H1 (cell line): ENCODE measurements around the gene NEURL4. TPM values are rescaled to one million over a fixed set of nuclear protein-coding genes. Genes with fewer than 3 reads are reported as not detected.

ENCODE experiments used
- CTCF ChIA-PET: fragments of 300-600 bp; sonication (Branson Sonifier 250); formaldehyde crosslinking; loops from one replicate; lab custom pipeline; 2021; ENCODE audit not compliant: partially characterized antibody; lab: Charles Lee
- POLR2A ChIA-PET: fragments of 300-600 bp; sonication (Branson Sonifier 250); formaldehyde crosslinking; loops from one replicate; lab custom pipeline; 2021; ENCODE audit warnings: inconsistent platforms; ENCODE audit not compliant: partially characterized antibody; lab: Charles Lee
- DNase-seq, 2 experiments: peaks; one replicate each; pipeline versions ENCODE4 v3.0.0 to v3.0.0-alpha.2; 2010 to 2022; ENCODE audit warnings: low spot score in 2 of 2, low read depth in 1 of 2, mixed read lengths in 1 of 2
- FAIRE-seq: peaks from 2 replicates; lab custom pipeline; 2011; peaks lifted over from hg19 to GRCh38; lab: Jason Lieb, UNC
- H2AFZ ChIP-seq: 2 replicates; pipeline ENCODE4 v1.8.1; 2012; ENCODE audit warnings: low read length, inconsistent platforms
- H2AK5ac ChIP-seq: 2 replicates; pipeline ENCODE4 v1.6.1; 2013; ENCODE audit warnings: low read depth, low read length
- H2BK120ac ChIP-seq: replicated peaks from 2 replicates; pipeline ENCODE3; 2013; ENCODE audit warnings: low read depth, low read length, inconsistent platforms
- H2BK12ac ChIP-seq: 2 replicates; pipeline ENCODE4 v1.6.1; 2013; ENCODE audit warnings: low read depth, low read length
- H2BK15ac ChIP-seq: 2 replicates; pipeline ENCODE4 v1.6.1; 2013; ENCODE audit warnings: low read length
- H2BK20ac ChIP-seq: 2 replicates; pipeline ENCODE4 v1.6.1; 2013; ENCODE audit warnings: low read length
- H2BK5ac ChIP-seq: 2 replicates; pipeline ENCODE4 v1.6.1; 2013; ENCODE audit warnings: low read depth, low read length
- H3K14ac ChIP-seq: 2 replicates; pipeline ENCODE4 v1.6.1; 2013; ENCODE audit warnings: inconsistent platforms; ENCODE audit not compliant: insufficient read length
- H3K18ac ChIP-seq: 2 replicates; pipeline ENCODE4 v1.6.1; 2013; ENCODE audit warnings: low read length; ENCODE audit errors: extremely low read depth
- H3K23ac ChIP-seq: 2 replicates; pipeline ENCODE4 v1.6.1; 2013; ENCODE audit warnings: inconsistent platforms; ENCODE audit not compliant: insufficient read length
- H3K23me2 ChIP-seq: 2 replicates; pipeline ENCODE4 v1.6.1; 2013; ENCODE audit warnings: low read depth, low read length
- H3K27ac ChIP-seq: 2 replicates; pipeline ENCODE4 v1.6.1; 2011; ENCODE audit warnings: low read depth, low read length, inconsistent platforms
- H3K27me3 ChIP-seq, 4 experiments: replicated peaks in 1 of 4; 1 replicate in 1 of 4; 2 replicates in 3 of 4; pipeline versions ENCODE4 v1.6.1 to v1.8.1; 2011 to 2013; ENCODE audit warnings: low read length in 3 of 4, mild to moderate bottlenecking in 3 of 4, inconsistent platforms in 2 of 4, mixed read lengths in 2 of 4, moderate library complexity in 1 of 4; ENCODE audit not compliant: control insufficient read depth in 3 of 4, insufficient read depth in 3 of 4; ENCODE audit errors: extremely low read depth in 1 of 4
- H3K36me3 ChIP-seq, 4 experiments: 2 replicates each; pipeline versions ENCODE4 v1.6.1 to v1.8.1; 2011 to 2013; ENCODE audit warnings: mild to moderate bottlenecking in 4 of 4, low read length in 3 of 4, moderate library complexity in 2 of 4, control low read depth in 1 of 4, inconsistent platforms in 1 of 4; ENCODE audit not compliant: insufficient read depth in 4 of 4, control insufficient read depth in 2 of 4
- H3K4ac ChIP-seq: replicated peaks from 2 replicates; pipeline ENCODE3; 2013; ENCODE audit warnings: low read length, low read depth, mixed read lengths, inconsistent platforms; ENCODE audit not compliant: insufficient read length
- H3K4me1 ChIP-seq, 4 experiments: replicated peaks in 1 of 4; 1 replicate in 1 of 4; 2 replicates in 3 of 4; pipeline versions ENCODE4 v1.6.1 to v1.8.1; 2011 to 2013; ENCODE audit warnings: low read length in 3 of 4, inconsistent platforms in 2 of 4, mixed read lengths in 1 of 4; ENCODE audit not compliant: insufficient read depth in 4 of 4, control insufficient read depth in 3 of 4
- H3K4me2 ChIP-seq, 2 experiments: 2 replicates each; pipeline versions ENCODE4 v1.6.1 to v1.8.1; 2011 to 2013; ENCODE audit warnings: low read depth in 2 of 2, low read length in 2 of 2, control low read depth in 1 of 2, inconsistent platforms in 1 of 2, mild to moderate bottlenecking in 1 of 2; ENCODE audit not compliant: insufficient read depth in 1 of 2
- H3K4me3 ChIP-seq, 4 experiments: fragments of 200-600, 300-600 bp in 1 of 4; sonication (generic), shearing (Covaris generic), sonication (Bioruptor Twin) in 1 of 4; 2 replicates each; pipeline versions ENCODE4 v1.5.1 to v1.8.1; 2011 to 2016; ENCODE audit warnings: low read length in 4 of 4, low read depth in 3 of 4, control low read depth in 2 of 4, inconsistent platforms in 2 of 4, mild to moderate bottlenecking in 2 of 4, mixed read lengths in 1 of 4, moderate library complexity in 1 of 4; ENCODE audit not compliant: insufficient read depth in 2 of 4; ENCODE audit errors: extremely low read depth in 1 of 4
- H3K56ac ChIP-seq: replicated peaks from 2 replicates; pipeline ENCODE3; 2013; ENCODE audit warnings: low read depth, mild to moderate bottlenecking, mixed read lengths, low read length, inconsistent platforms; ENCODE audit not compliant: insufficient read length
- H3K79me1 ChIP-seq: 2 replicates; pipeline ENCODE4 v1.6.1; 2013; ENCODE audit warnings: low read depth, low read length, control low read depth
- H3K79me2 ChIP-seq, 2 experiments: 2 replicates each; pipeline versions ENCODE4 v1.6.1 to v1.8.1; 2012 to 2013; ENCODE audit warnings: low read length in 2 of 2, mild to moderate bottlenecking in 2 of 2, inconsistent platforms in 1 of 2; ENCODE audit not compliant: insufficient read depth in 2 of 2, control insufficient read depth in 1 of 2
- H3K9ac ChIP-seq, 4 experiments: replicated peaks in 1 of 4; 1 replicate in 1 of 4; 2 replicates in 3 of 4; pipeline versions ENCODE4 v1.6.1 to v1.8.1; 2011 to 2013; ENCODE audit warnings: low read depth in 3 of 4, low read length in 3 of 4, control low read depth in 2 of 4, mild to moderate bottlenecking in 2 of 4, moderate library complexity in 2 of 4, inconsistent platforms in 1 of 4; ENCODE audit errors: extremely low read depth in 1 of 4
- H3K9me3 ChIP-seq, 2 experiments: 2 replicates each; pipeline versions ENCODE4 v1.6.1 to v1.8.1; 2012 to 2013; ENCODE audit warnings: mild to moderate bottlenecking in 2 of 2, moderate library complexity in 2 of 2, control low read depth in 1 of 2, inconsistent platforms in 1 of 2, low read depth in 1 of 2, low read length in 1 of 2, mixed read lengths in 1 of 2; ENCODE audit not compliant: insufficient read depth in 2 of 2
- H4K20me1 ChIP-seq, 2 experiments: replicated peaks in 1 of 2; 2 replicates each; pipeline versions ENCODE3 to v1.8.1; 2011 to 2013; ENCODE audit warnings: inconsistent platforms in 2 of 2, low read length in 2 of 2, mild to moderate bottlenecking in 1 of 2; ENCODE audit not compliant: insufficient read depth in 2 of 2, control insufficient read depth in 1 of 2
- H4K5ac ChIP-seq: 2 replicates; pipeline ENCODE4 v1.6.1; 2013; ENCODE audit warnings: low read length, low read depth, mixed read lengths, inconsistent platforms; ENCODE audit not compliant: insufficient read length
- H4K8ac ChIP-seq: 2 replicates; pipeline ENCODE4 v1.8.0; 2013; ENCODE audit warnings: mild to moderate bottlenecking, moderate library complexity, low read length, inconsistent platforms; ENCODE audit not compliant: insufficient read depth; ENCODE audit errors: extremely low read depth
- H4K91ac ChIP-seq: replicated peaks from 2 replicates; pipeline ENCODE3; 2013; ENCODE audit warnings: low read length, mixed read lengths, inconsistent platforms; ENCODE audit not compliant: insufficient read length
- ASH2L ChIP-seq: fragments of 200-600, 300-600 bp; sonication (generic); IDR thresholded peaks from one replicate; pipeline ENCODE4 v1.7.1; 2017; ENCODE audit warnings: low read length
- CBX8 ChIP-seq: fragments of 300-800, 300-1000 bp; sonication (generic); IDR thresholded peaks from 2 replicates; pipeline ENCODE4 v1.7.1; 2016; ENCODE audit warnings: low read depth, low read length, borderline replicate concordance
- CREB1 ChIP-seq: IDR thresholded peaks from 2 replicates; pipeline ENCODE4 v1.6.1; 2012; ENCODE audit warnings: inconsistent platforms
- EGR1 ChIP-seq: IDR thresholded peaks from 2 replicates; pipeline ENCODE4 v1.6.1; 2011; ENCODE audit warnings: low read depth, low read length, borderline replicate concordance
- EP300 ChIP-seq, 2 experiments: IDR thresholded peaks; 1 replicate in 1 of 2; 2 replicates in 1 of 2; pipeline ENCODE4 v1.6.1; 2011 to 2012; ENCODE audit warnings: low read depth in 2 of 2, low read length in 2 of 2, mild to moderate bottlenecking in 2 of 2, borderline replicate concordance in 1 of 2, inconsistent platforms in 1 of 2, moderate library complexity in 1 of 2
- FOSL1 ChIP-seq: IDR thresholded peaks from 2 replicates; pipeline ENCODE4 v1.6.1; 2011; ENCODE audit warnings: mild to moderate bottlenecking, low read depth, low read length, moderate library complexity; ENCODE audit not compliant: insufficient read depth
- KDM4A ChIP-seq: IDR thresholded peaks from one replicate; pipeline ENCODE4 v1.7.1; 2012; ENCODE audit warnings: low read depth, mild to moderate bottlenecking, moderate library complexity, low read length, inconsistent platforms; ENCODE audit not compliant: severe bottlenecking
- MAX ChIP-seq: IDR thresholded peaks from 2 replicates; pipeline ENCODE4 v1.6.1; 2012; ENCODE audit warnings: inconsistent platforms
- NRF1 ChIP-seq: IDR thresholded peaks from 2 replicates; pipeline ENCODE4 v1.6.1; 2011; ENCODE audit warnings: mild to moderate bottlenecking, low read depth, low read length, improper control_type of control experiment
- SP1 ChIP-seq: IDR thresholded peaks from 2 replicates; pipeline ENCODE4 v1.6.1; 2011; ENCODE audit warnings: low read depth, low read length
- TAF1 ChIP-seq: IDR thresholded peaks from 2 replicates; pipeline ENCODE4 v1.6.1; 2011; ENCODE audit warnings: mild to moderate bottlenecking, low read depth, low read length
- TEAD4 ChIP-seq: IDR thresholded peaks from 2 replicates; pipeline ENCODE4 v1.6.1; 2012; ENCODE audit warnings: low read depth, low read length, inconsistent platforms, mixed read lengths
- WGBS, 2 experiments: shearing (Covaris generic) in 1 of 2; methylation state at CpG; one replicate each; pipeline versions ENCODE4 v1.1.6 to v1.1.7; 2013 to 2015; ENCODE audit warnings: low lambda C conversion rate in 2 of 2, mixed read lengths in 2 of 2, inconsistent platforms in 1 of 2, low coverage in 1 of 2, missing lambda C conversion rate in 1 of 2; ENCODE audit not compliant: insufficient replicate concordance in 2 of 2, insufficient coverage in 1 of 2, insufficient read length in 1 of 2; ENCODE audit errors: extremely low coverage in 1 of 2, missing lambda C conversion rate in 1 of 2; 5-methylcytosine and 5-hydroxymethylcytosine counted together
- polyA plus RNA-seq, 7 experiments: library from polyadenylated mRNA; depleted of rRNA in 3 of 7; stranded (reverse) in 5 of 7; unstranded in 2 of 7; fragments of >200 nt in 5 of 7; fragments of 200-250 nt in 2 of 7; gene quantifications; 1 replicate in 5 of 7; 2 replicates in 1 of 7; 4 replicates in 1 of 7; pipeline versions ENCODE4 v1.2.1 to v1.2.3, GENCODE V29; 2011 to 2013; ENCODE audit warnings: missing spikeins in 2 of 7, mixed read lengths in 2 of 7
- total RNA-seq: library from RNA; stranded (reverse); fragmentation: NEBNext Ultra II Directional; extraction: Animal tissue kit (Norgen Biotek cat#: 25700); gene quantifications from 2 replicates; pipeline ENCODE4 v1.2.1, GENCODE V29; 2021

NEURL4 gene
- total and polyA plus RNA-seq, 2 of the 8 experiments (the other 6 are each of a cell fraction or from before 2014, with no cell fraction given), result 29.6 to 46.8 TPM

- Histone ChIP-seq H4K91ac (no peak overlapping the region), H2AK5ac (no peak overlapping the region), H2BK15ac (peak overlapping the region; percentile 29; the same call in 1 of the 2 replicates), H3K27ac (no peak overlapping the region), H2AFZ (peak overlapping the region; percentile 24; the same call in 1 of the 2 replicates), H2BK12ac (no peak overlapping the region), H3K4ac (no peak overlapping the region), H2BK5ac (peak overlapping the region; percentile 18; the same call in 1 of the 2 replicates), H3K23ac (no peak overlapping the region), H4K8ac (no peak overlapping the region), H3K9ac (peak overlapping the region in 2 of 4 experiments; percentile 49 to 59; a peak in 4 of 7 replicates), H3K4me2 (peak overlapping the region; percentile 45 to 99), H4K5ac (no peak overlapping the region), H3K79me1 (no peaks in the 10 kb centered on the region), H3K4me3 (peak overlapping the region; percentile 14 to 77 (median 61); a peak in 7 of 8 replicates), H3K23me2 (peaks cover 11% of the 10 kb centered on the region), H3K14ac (no peak overlapping the region), H3K4me1 (peaks cover 0 to 20% (median 8%) of the 10 kb centered on the region in 4 experiments; a peak in 5 of 7 replicates), H2BK120ac (no peak overlapping the region), H3K36me3 (peaks cover 0 to 6% (median 0%) of the 10 kb centered on the region in 4 experiments; a peak in 2 of 8 replicates), H2BK20ac (no peak overlapping the region), H3K79me2 (no peaks in the 10 kb centered on the region), H3K27me3 (peaks cover 0 to 13% (median 7%) of the 10 kb centered on the region in 4 experiments; a peak in 6 of 7 replicates), H3K9me3 (no peaks in the 10 kb centered on the region), H4K20me1 (peaks cover 0 to 7% of the 10 kb centered on the region in 2 experiments), H3K18ac (peak overlapping the region; percentile 75), H3K56ac (no peak overlapping the region)
- POLR2A ChIA-PET, result interaction anchor here (0.7 to 7.7 kb wide), 19 partner anchors 10 to 303 kb away, joined by 3 to 94 read pairs (median 5); partner anchors contain the start of genes ACADVL, CLDN7, DLG4 and GABARAP
- DNase-seq, result peak; percentile 87 to 97
- CTCF ChIA-PET, result interaction anchor here (0.6 to 4.8 kb wide), 26 partner anchors 10 to 280 kb away, joined by 3 to 46 read pairs (median 4); partner anchors contain the start of genes ACAP1, CLDN7, GABARAP and GPS2
- WGBS, 2 experiments, result 2% methylated on average over 29 of the region's 29 CpGs; no CpG with 5 or more reads in 1 of the 2 experiments
- peak; percentile 97 for FAIRE-seq
- peak; percentile 67 for TF ChIP-seq MAX
- TF ChIP-seq CREB1, result peak; percentile 71
- no peak for TF ChIP-seq EGR1
- TF ChIP-seq ASH2L, result peak; percentile 60
- peak; percentile 45 for TF ChIP-seq KDM4A
- TF ChIP-seq FOSL1, result no peak
- no peak for TF ChIP-seq CBX8
- peak; percentile 78 for TF ChIP-seq TEAD4
- TF ChIP-seq SP1, result peak; percentile 94
- TF ChIP-seq EP300 (IDR thresholded peaks at IDR 0.05; ENCODE audit: borderline replicate concordance in 1 of 2, low read depth in 2 of 2, low read length in 2 of 2), result peak in 1 of 2 experiments; percentile 10; a peak in 1 of 3 replicates
- TF ChIP-seq NRF1, result no peak
- peak; percentile 66; the same call in 1 of the 2 replicates for TF ChIP-seq TAF1
Observed at GRCh38 chr17:7280519-7281073, 48.5 kb downstream of the NEURL4 start.
